Activated CD8-positive, alpha-beta memory T cell treated with anti-CD3 and anti-CD28 coated beads, Interleukin-2, amount 10 ng/mL, durations not matched to agents 7 days and 5 days (primary cell): ENCODE measurements around the gene MBNL3. TPM values are rescaled to one million over a fixed set of nuclear protein-coding genes. Genes with fewer than 3 reads are reported as not detected.
A peak's percentile ranks its signal among the peaks of the same experiment; 100 is the strongest.
"Not testable (repeated sequence)": the region's sequence is repeated elsewhere in the genome, so short reads cannot be mapped to it uniquely, and the experiment has no call there.

Source experiments
- ATAC-seq: fragments of 150-1000 bp; cut with Tn5 transposase; one replicate; pipeline ENCODE4 v1.10.0; 2021; ENCODE audit warnings: moderate library complexity
- CTCF ChIA-PET: fragments of 350-600 bp; sonication (Branson Sonifier 250); formaldehyde crosslinking; loops from one replicate; lab custom pipeline; 2021; ENCODE audit warnings: antibody characterized with exemption; lab: Charles Lee
- DNase-seq: peaks from one replicate; pipeline ENCODE4 v3.0.0-alpha.2; 2020
- H3K27ac Mint-ChIP-seq: one replicate; pipeline ENCODE4 v1.8.0; 2021; ENCODE audit warnings: mild to moderate bottlenecking, mixed read lengths
- H3K27me3 Mint-ChIP-seq: one replicate; pipeline ENCODE4 v1.8.0; 2021; ENCODE audit warnings: mixed read lengths
- H3K36me3 Mint-ChIP-seq: one replicate; pipeline ENCODE4 v1.8.0; 2021; ENCODE audit warnings: mild to moderate bottlenecking, mixed read lengths
- H3K4me1 Mint-ChIP-seq: one replicate; pipeline ENCODE4 v1.8.0; 2021; ENCODE audit warnings: mixed read lengths
- H3K4me3 Mint-ChIP-seq: one replicate; pipeline ENCODE4 v1.8.0; 2021; ENCODE audit warnings: mild to moderate bottlenecking, moderate library complexity, mixed read lengths
- H3K9me3 Mint-ChIP-seq: one replicate; pipeline ENCODE4 v1.8.0; 2022; ENCODE audit warnings: low read depth, mixed read lengths
- total RNA-seq, 2 experiments: library from RNA; stranded (reverse); gene quantifications; one replicate each; pipeline ENCODE4 v1.2.3, GENCODE V29; 2021

Gene MBNL3
- total RNA-seq, 2 experiments from 2014 or later, result 23.2 to 25.1 TPM

DNA sequence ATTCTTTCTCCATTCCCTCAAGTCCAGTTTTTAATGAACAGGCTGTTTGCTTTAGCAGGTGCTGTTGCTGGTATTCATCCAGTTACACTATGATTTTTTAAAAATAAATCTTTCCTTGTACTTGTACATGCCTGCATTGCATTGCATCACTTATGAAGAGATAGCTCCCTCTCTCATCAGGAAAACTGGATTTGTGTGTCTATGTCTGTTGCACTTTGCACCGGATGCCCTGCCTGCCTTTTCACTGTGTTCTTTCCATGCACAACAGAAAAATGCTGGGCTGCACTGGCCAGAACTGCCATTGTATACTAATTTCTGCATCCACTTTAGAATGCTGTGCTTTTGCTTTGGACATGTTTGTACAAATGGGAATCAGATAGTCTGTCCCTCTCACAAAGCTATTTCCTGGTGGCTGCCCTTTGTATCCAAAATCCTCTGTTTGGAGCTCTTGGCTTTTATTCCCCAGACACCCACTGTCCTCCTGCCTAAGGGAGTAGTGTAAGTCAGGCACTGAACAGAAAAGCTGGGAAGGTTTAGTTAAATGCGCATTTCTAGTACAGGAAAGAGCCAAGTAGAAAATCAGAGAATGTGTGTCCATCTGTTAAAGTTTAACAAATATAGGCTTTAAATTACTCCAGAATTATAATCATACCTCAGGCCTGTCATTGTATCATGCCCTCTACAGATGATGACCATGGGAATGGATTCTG is 119.1 kb downstream of the MBNL3 start:
- H3K4me1 Mint-ChIP-seq, result no peaks in the 10 kb centered on the region
- ATAC-seq, result no peak
- H3K27ac Mint-ChIP-seq, result no peak overlapping the region
- no peaks in the 10 kb centered on the region for H3K27me3 Mint-ChIP-seq
- no peaks in the 10 kb centered on the region for H3K9me3 Mint-ChIP-seq
- no peak overlapping the region for H3K4me3 Mint-ChIP-seq
- CTCF ChIA-PET, result no interaction called here
- DNase-seq, result no peak
- H3K36me3 Mint-ChIP-seq, result peaks cover 1% of the 10 kb centered on the region

DNA sequence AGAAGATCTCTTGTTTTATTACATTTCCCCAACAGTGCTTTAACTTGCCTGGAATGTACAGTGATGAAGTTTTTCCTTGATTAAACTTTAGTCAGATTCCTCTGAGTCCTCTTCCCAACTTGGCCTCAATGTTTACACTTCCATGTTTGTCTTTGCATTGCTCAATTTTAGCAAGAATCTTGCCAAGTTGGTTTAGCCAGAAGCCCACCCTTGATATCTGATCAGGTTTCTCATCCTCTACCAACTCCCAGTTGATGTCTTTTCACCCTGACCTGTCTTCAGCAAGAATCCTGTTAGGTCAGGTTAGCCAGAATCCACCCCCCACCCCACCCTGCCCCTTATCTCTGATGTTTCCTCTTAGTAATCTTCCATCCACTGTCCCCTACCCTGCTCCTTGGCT is 120.9 kb downstream of the MBNL3 start:
- CTCF ChIA-PET, result no interaction called here
- Mint-ChIP-seq H3K4me1 (no peaks in the 10 kb centered on the region), H3K9me3 (no peaks in the 10 kb centered on the region), H3K27me3 (no peaks in the 10 kb centered on the region), H3K4me3 (no peak overlapping the region), H3K36me3 (peaks cover 1% of the 10 kb centered on the region), H3K27ac (no peak overlapping the region)
- ATAC-seq, result no peak
- no peak for DNase-seq

DNA sequence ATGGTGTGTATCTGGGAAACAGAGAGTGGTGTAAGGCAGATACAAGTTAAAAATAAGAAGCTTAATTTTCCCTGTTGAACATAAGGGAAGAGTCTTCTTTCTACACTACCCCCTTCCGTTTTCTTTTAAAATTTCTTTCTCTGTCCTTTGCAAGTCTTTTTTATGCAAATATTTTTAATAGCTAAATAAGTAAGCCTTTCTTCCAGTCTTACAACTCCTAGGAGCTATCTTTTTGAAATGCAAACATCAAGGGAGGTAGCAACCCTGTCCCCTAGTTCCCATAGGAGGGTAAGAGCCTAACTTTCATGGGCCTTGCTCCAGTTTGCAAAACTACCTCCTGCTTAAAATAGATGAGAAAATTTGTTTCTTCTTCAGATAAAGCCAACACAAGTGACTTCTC is 121.5 kb downstream of the MBNL3 start:
- no peaks in the 10 kb centered on the region for H3K27me3 Mint-ChIP-seq

DNA sequence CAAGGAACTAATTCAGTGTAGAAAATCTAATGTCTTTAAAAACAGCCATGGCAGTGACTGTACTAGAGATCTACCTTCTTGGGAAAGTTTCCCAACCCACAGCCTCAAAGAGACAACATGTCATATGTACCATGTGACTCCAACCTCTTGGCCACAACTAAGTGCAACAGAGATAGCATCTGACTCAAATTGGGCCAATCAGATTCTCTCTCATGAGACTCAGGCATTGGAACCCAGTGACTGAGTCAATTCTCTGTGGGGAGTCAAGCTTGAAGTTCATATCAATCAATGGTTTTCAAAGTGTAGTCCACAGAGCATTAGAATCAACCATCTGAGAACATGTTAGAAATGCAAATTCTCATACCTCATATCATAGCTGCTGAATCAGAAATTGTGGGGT is 123.3 kb downstream of the MBNL3 start:
- ATAC-seq, result no peak
- no peaks in the 10 kb centered on the region for H3K4me1 Mint-ChIP-seq
- CTCF ChIA-PET, result interaction anchor here (0.9 kb wide), 1 partner anchor 255 kb away, joined by 3 read pairs; no protein-coding TSS in a partner anchor

More for the DNA sequence above, 121.5 kb downstream of the MBNL3 start:
- H3K4me3 Mint-ChIP-seq, result no peak overlapping the region
- ATAC-seq (no peak), DNase-seq (no peak)
- H3K27ac Mint-ChIP-seq, result no peak overlapping the region
- peaks cover 1% of the 10 kb centered on the region for H3K36me3 Mint-ChIP-seq
- H3K4me1 Mint-ChIP-seq, result no peaks in the 10 kb centered on the region
- CTCF ChIA-PET, result no interaction called here
- H3K9me3 Mint-ChIP-seq, result no peaks in the 10 kb centered on the region

DNA sequence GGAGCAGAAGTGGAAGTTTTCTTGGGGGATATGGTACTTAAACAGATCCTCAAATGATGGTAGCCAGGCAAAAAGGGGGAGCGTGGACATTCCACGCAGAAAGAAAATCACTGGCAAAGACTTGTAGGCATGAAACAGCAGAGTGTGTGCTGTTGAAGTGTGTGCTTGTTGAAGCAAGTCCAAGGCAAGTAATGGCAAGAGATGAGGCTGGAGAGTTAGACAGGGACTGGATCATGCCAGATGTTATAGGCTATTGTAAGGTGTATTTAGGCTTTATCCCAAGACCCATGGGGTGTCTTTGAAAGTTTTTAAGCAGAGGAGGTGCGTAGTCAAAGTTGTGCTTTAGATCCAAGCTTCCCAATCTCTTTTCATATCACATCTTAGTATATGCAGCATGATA is 124.5 kb downstream of the MBNL3 start:
- Mint-ChIP-seq H3K36me3 (no peaks in the 10 kb centered on the region), H3K9me3 (no peaks in the 10 kb centered on the region), H3K27ac (no peak overlapping the region), H3K4me1 (no peaks in the 10 kb centered on the region), H3K27me3 (no peaks in the 10 kb centered on the region), H3K4me3 (no peak overlapping the region)
- ATAC-seq (no peak), DNase-seq (no peak)
- CTCF ChIA-PET, result no interaction called here

More for the DNA sequence above, 123.3 kb downstream of the MBNL3 start:
- H3K4me3 Mint-ChIP-seq, result no peak overlapping the region
- no peaks in the 10 kb centered on the region for H3K9me3 Mint-ChIP-seq
- no peak for DNase-seq
- H3K27me3 Mint-ChIP-seq, result no peaks in the 10 kb centered on the region
- no peaks in the 10 kb centered on the region for H3K36me3 Mint-ChIP-seq
- no peak overlapping the region for H3K27ac Mint-ChIP-seq

DNA sequence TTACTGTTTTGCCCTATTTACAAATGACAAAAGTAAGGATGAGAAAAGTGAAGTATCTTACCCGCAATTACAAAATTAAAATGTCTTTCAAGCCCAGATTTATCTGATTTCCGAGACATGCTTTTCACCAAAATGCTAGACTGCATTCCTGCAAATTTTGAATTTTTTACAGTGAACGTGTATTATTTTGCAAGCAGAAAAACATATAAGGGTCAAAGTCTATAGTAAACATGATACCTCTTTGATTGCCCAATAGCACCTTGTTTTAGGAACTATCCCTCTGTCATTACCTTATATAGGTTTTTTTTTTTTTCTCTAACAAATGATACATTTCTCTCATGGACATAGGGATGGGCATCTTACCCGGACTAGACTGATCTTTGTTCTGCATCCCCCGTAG is 135.4 kb downstream of the MBNL3 start:
- CTCF ChIA-PET, result no interaction called here

DNA sequence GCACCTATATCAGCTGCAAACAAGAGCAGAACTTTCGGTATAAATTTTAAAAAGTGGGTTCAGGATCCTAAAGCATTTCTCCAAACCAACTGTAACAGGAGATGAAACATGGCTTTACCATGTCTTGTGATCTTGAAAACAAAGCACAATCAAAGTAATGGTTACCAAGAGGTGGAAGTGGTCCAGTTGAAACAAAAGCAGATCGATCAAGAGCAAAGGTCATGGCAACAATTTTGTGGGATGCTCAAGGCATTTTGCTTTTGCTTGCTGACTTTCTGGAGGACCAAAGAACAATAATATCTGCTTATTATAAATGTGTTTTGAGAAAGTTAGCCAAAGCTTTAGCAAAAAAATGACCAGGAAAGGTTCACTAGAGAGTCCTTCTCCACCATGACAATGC is 152.7 kb downstream of the MBNL3 start:
- H3K4me1 Mint-ChIP-seq, result peaks cover 11% of the 10 kb centered on the region
- DNase-seq (no peak), ATAC-seq (no peak)
- H3K9me3 Mint-ChIP-seq, result no peaks in the 10 kb centered on the region
- H3K27me3 Mint-ChIP-seq, result no peaks in the 10 kb centered on the region
- no peak overlapping the region for H3K4me3 Mint-ChIP-seq
- CTCF ChIA-PET, result no interaction called here
- no peaks in the 10 kb centered on the region for H3K36me3 Mint-ChIP-seq
- H3K27ac Mint-ChIP-seq, result no peak overlapping the region

More for the DNA sequence above, 135.4 kb downstream of the MBNL3 start:
- no peak for ATAC-seq
- Mint-ChIP-seq H3K27me3 (no peaks in the 10 kb centered on the region), H3K4me3 (no peak overlapping the region), H3K27ac (no peak overlapping the region), H3K4me1 (no peaks in the 10 kb centered on the region), H3K9me3 (no peaks in the 10 kb centered on the region), H3K36me3 (no peaks in the 10 kb centered on the region)
- no peak for DNase-seq

DNA sequence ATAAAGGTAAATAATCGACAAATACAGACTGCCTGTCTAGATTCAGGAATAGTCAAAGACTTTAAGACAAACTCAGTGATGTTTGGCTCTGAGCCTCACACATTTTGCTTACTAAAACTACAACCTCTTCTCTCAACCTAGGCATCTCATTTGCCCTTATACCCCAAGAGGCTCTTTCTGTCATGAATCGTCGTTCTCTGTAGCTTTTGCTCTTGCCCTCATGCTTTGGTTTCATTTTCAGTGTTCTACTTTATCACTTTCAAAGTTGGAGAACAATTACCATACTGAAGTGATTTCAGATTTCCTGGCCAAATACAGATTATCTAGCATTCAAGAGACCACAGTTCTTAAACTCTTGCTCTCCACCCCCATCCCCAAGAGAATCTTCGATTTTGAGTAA is 155.5 kb downstream of the MBNL3 start:
- DNase-seq (no peak), ATAC-seq (no peak)
- Mint-ChIP-seq H3K27me3 (no peaks in the 10 kb centered on the region), H3K4me3 (peak overlapping the region; percentile 3), H3K4me1 (peaks cover 11% of the 10 kb centered on the region), H3K9me3 (no peaks in the 10 kb centered on the region), H3K36me3 (no peaks in the 10 kb centered on the region), H3K27ac (peak overlapping the region; percentile 32)
- CTCF ChIA-PET, result no interaction called here

DNA sequence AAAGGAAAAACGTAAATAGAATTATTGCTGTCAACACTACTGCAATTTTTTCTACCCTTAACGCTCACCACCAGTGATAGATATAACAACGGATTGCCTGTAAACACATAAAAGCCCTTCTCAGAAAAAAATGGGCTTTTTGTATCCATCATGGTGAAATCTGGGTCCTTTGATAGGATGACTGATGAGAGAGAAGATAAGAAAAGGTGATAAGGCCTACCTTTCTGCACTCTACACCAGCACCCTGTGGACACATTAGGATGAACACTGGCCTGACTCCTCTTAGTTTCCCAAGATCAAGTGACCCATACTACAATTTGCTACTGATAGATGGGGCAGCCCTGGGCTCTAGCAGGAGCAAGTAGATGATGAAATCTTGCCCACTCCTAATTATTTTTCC is 157.3 kb downstream of the MBNL3 start:
- no peaks in the 10 kb centered on the region for H3K36me3 Mint-ChIP-seq
- ATAC-seq (no peak), DNase-seq (no peak)
- no peak overlapping the region for H3K4me3 Mint-ChIP-seq
- H3K27me3 Mint-ChIP-seq, result no peaks in the 10 kb centered on the region
- H3K27ac Mint-ChIP-seq, result no peak overlapping the region
- no peaks in the 10 kb centered on the region for H3K9me3 Mint-ChIP-seq
- peaks cover 11% of the 10 kb centered on the region for H3K4me1 Mint-ChIP-seq
- CTCF ChIA-PET, result no interaction called here

DNA sequence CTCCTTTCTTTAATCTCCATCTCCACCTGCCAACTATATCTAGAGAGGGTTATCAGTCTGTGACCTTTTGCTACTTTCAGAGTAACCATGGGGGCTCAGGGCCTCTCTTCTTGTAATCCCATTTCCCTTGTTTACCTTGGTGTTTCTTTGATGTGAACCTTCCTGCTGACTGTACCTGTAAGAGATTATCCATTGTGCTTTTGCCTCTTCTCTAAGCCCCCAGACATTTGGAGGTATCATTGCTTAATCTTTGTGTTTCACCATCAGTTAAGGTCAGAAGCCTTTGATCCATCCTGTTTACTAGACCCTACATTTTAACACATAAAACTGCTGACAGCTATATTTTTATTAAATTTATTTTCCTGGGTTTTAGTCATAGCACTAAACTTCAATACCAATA is 157.8 kb downstream of the MBNL3 start:
- Mint-ChIP-seq H3K4me3 (no peak overlapping the region), H3K36me3 (no peaks in the 10 kb centered on the region), H3K27ac (no peak overlapping the region), H3K27me3 (no peaks in the 10 kb centered on the region), H3K9me3 (no peaks in the 10 kb centered on the region), H3K4me1 (peaks cover 11% of the 10 kb centered on the region)
- CTCF ChIA-PET, result no interaction called here
- ATAC-seq, result no peak
- no peak for DNase-seq

DNA sequence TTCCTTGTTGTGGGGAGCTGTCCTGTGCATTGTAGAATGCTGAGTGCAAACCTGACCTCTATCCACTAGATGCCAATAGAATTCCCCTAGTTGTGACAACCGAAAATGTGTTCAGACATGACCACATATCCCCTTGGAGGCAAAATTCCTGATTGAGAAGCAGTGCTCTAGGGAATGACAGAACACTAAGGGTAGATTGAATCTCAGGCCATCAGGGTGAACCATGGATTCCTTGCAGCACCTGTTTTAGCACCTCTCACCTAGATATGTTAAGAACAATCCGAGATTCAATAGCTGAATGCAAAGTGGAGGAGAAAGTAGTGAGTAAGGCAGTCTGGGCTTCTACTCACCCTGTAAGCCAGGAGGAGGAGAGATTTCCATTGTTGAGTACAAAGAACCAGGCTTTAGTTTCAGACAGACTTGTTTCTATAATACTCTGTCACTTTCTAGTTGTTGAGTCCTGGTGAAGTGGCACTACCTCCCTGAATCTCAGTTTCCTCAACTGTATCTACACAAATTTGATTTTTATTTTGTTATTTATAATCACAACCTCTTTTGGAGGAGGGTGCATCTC is 158.6 kb downstream of the MBNL3 start:
- Mint-ChIP-seq H3K4me1 (peaks cover 11% of the 10 kb centered on the region), H3K27ac (no peak overlapping the region), H3K36me3 (no peaks in the 10 kb centered on the region), H3K27me3 (no peaks in the 10 kb centered on the region), H3K4me3 (no peak overlapping the region), H3K9me3 (no peaks in the 10 kb centered on the region)
- CTCF ChIA-PET, result no interaction called here
- no peak for DNase-seq
- ATAC-seq, result no peak

DNA sequence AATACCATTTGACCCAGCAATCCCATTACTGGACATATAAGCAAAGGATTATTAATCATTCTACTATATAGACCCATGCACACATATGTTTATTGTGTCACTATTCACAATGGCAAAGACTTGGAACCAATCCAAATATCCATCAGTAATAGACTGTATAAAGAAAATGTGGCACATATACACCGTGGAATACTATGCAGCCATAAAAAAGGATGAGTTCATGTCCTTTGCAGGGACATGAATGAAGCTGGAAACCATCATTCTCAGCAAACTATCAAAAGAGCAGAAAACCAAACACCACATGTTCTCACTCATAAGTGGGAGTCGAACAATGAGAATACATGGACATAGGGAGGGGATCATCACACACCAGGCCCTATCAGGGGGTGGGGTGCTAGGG is 161.9 kb downstream of the MBNL3 start:
- H3K4me3 Mint-ChIP-seq, DNase-seq, H3K27ac Mint-ChIP-seq, H3K9me3 Mint-ChIP-seq, ATAC-seq, CTCF ChIA-PET, H3K36me3 Mint-ChIP-seq, H3K4me1 Mint-ChIP-seq, H3K27me3 Mint-ChIP-seq: not testable (repeated sequence)
